NK-92 (cell line): ENCODE data around the gene DNAJB12.
"Not testable (repeated sequence)": the region's sequence is repeated elsewhere in the genome, so short reads cannot be mapped to it uniquely, and the experiment has no call there.

Experiments used
- DNase-seq: peaks from one replicate; lab custom pipeline; 2025; ENCODE audit not compliant: unreplicated experiment; lab: John Stamatoyannopoulos, UW

DNAJB12 gene

DNA sequence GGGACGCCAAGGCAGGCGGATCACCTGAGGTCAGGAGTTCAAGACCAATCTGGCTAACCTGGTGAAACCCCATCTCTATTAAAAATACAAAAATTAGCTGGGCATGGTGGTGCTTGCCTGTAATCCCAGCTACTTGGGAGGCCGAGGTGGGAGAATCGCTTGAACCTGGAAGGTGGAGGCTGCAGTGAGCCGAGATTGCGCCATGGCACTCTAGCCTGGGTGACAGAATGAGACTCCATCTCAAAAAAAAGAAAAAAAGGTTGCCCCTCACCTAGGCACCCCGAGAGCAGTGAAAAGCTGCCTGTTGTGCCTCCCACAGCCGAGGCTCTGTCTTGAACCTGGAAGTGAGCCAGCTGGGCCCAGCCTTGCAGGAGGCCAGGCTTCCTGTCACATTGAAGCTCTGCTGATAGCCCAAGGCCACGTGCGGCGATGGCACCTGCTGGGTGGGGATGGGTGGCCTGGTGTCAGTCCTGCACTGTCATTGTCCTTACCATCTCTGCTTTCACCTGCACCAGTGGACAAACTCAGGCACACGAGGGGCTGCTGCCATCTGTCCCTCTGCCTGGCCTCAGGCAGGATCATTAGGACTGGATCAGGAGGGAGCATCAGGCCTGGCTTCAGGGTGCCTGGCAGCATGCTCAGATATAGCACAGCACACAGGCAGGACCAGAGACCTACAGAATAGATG, 37.8 kb downstream of the DNAJB12 start:
- no peak for DNase-seq

DNA sequence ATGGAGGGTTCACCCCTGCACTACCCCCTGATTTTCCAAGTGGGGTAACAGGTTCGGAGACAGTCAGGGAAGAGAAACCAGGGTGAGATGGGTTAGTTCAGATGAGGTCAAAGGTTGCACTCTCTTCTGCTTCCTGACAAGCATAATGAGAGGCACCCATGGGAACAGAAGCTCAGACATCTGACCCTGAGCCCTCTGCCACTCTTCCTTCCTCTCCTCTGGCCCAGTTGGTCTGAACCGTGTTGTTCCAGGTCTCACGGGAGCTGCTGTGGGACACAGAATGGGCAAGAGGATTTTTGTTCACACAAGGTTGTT, 38.4 kb downstream of the DNAJB12 start:
- no peak for DNase-seq

DNA sequence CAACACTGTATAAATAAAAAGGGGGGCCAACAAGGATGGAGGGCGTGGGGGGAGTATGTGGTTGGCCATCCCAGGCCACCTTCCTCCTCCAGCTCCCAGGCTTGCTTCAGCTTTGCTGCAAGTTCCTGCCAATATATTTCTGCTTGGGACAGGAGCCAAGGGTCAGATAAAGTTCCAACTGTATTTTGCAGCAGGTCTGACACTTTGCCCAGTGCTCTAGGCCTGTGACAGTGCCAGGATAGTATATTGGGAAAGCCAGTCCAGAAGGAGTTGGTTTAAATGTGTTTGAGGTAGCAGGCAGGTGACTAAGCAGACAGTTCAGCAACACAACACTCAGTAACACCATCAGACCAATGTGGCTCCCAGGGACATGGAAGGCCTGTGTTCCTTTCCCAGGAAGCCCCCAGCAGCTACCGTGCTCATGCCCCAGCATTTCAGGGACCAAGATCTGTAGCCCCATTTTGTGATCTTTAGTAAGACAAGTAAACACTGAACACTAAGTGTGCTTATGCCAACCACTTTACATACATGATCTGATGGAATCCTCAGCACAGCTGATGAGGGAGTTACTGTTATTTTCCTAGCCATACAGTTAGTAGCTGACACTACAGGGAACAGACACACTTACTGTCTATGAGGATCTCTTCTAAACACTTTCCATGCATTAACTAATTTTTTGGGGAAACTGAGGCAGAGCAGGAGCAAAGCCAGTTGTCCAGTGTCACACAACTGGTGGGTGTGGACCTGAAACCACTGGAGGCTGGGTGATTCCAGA, 38.9 kb downstream of the DNAJB12 start:
- DNase-seq: no peak

DNA sequence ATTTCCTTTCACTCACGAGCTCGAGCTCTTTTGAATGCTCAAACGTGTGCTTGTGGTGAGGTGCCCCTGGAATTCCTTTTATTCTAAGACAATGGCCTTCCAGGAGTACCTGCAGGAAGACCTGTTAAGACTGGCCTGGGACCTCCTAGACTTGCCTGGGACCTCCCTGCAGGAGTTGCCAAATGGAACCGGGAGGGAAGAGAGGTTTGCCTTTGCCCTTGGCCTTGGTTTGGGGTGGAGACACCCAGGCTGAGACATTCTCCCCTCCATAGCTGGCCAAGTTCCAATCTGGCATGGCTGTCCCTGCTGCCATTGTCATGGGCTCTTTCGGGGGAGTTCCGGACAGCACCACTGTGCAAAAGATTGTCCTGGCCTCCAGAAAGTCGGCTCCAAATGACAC, 39.7 kb downstream of the DNAJB12 start:
- DNase-seq: no peak

DNA sequence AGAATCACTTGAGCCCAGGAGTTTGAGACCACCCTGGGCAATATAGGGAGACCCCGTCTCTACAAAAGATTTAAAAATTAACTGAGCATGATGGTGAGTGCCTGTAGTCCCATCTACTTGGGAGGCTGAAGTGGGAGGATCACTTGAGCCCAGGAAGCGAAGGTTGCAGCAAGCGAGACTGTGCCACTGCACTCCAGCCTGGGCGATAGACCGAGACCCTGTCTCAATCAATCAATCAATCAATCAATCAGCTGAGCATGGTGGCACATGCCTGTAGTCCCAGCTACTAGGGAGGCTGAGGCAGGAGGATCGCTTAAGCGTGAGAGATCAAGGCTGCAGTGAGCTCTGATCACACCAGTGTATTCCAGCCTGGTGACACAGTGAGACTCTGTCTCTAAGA, 40.5 kb downstream of the DNAJB12 start:
- no peak for DNase-seq

DNA sequence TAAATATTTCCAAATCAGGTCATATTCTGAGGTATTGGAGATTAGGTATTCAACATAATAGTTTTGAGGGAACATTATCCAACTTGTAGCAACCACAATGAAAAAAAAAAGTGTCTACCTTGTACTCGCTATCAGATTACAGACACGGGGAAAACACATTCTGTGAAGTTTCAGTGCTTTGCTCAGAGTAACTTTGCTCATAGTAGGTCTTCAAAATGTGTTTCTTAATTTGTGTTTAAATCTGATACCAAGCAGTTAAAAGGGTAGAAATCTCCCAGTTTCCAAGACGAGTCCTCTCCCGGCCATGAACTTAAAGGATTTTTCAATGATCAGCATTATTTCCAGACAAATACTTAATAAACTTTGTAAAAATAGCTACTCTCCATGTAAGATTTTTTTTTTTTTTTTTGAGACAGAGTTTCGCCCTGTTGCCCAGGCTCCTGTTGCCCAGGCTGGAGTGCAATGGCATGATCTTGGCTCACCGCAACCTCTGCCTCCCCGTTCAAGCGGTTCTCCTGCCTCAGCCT, 41.8 kb downstream of the DNAJB12 start:
- no peak for DNase-seq

DNA sequence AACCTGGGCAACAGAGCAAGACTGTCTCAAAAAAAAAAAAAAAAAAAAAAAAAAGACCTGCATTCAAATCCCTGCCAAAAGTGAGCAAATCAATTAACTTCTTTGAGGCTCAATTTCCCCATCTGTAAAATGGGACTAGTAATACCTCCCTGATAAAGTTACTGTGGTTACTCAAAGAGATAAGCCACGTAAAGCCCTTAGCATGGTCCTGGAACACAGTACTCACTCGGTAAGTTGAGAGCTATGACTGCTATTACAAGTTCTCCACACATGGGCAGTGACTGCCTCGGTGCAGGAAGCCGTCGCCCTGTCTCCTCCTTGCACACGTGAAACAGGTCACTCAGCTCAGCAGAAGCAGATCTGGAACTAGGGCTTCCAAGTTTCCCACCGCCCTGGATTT, 43.1 kb downstream of the DNAJB12 start:
- DNase-seq: no peak

DNA sequence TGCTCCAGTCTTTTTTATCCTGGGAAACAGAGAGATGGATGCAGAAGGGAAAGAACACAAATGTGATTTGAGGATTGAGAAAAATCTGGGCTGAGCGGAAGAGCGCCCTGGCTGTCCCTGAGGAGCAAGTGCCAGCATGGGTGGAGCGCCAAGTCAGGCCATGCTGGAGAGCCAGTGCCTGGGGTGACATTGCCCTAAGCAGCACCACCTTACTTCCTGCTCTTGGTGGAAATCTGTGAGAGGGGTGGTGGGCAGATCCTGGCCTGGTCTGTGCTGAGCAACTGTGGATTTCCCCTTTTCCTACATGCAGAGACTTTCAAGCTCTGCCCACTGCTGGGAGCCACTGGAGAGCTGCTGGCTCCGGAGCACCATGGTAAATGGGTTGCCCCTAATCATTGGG, 44.1 kb downstream of the DNAJB12 start:
- DNase-seq: no peak

DNA sequence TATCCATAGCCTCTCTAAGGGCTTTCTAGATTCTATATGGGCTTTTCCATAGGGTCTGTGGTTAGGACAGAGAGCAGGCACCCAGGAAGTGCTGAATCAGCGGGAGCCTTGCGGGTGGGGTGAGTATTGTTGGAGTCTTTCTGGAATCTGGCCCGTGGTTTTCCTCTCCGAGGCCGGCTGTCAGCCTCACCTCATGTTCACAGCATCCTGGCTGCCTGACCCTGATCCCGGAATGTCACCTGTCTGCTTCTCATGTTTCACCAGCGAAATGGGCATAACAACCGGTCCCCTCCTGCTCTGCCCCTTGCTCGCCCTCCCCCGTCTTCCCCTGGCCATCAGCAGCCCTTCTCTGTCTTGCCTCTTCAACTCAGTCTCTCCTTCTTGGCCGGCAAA, 44.5 kb downstream of the DNAJB12 start:
- DNase-seq: no peak

DNA sequence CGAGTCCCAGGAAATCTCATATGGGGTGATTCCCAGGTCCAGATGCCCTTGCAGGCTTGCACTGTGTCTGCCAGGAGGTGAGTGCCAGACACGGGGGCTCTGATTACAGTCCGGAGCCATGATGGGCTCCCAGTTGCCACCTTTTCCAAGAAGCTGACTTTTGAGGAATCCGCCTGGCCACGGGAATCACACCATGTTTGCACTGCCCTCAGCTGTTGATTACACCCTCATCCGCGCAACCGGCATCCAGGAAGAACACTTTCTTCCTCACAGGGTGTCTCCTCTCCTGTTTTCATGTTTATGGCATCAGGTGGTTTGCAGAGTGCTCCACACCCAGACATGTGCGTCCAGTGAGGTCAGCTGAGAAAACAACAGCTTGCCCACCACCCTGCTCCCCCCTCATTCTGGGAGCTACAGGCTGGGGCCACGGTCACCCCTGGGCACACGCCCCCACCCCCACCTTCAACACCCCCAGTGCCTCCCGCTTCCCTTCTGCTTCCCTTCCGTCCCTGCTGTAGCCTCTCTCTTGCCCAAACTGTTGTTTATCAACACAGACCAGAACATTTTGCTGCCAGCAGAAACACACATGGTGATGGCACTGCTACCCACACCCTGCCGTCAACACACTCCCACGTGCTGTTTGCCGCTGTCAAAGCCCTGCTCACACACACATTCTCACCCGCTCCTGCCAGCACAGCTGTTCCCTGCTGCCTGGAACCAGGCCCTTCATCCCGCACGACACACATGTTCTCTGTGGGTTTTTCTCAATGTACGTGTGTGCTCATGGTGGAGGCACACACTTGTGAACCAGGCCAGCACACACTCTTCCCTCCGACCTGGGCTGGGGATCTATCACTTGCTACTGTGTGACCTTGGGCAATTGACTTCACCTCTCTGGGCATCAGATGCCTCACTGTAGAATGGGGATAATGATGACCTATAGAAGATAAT, 45.2 kb downstream of the DNAJB12 start:
- no peak for DNase-seq

DNA sequence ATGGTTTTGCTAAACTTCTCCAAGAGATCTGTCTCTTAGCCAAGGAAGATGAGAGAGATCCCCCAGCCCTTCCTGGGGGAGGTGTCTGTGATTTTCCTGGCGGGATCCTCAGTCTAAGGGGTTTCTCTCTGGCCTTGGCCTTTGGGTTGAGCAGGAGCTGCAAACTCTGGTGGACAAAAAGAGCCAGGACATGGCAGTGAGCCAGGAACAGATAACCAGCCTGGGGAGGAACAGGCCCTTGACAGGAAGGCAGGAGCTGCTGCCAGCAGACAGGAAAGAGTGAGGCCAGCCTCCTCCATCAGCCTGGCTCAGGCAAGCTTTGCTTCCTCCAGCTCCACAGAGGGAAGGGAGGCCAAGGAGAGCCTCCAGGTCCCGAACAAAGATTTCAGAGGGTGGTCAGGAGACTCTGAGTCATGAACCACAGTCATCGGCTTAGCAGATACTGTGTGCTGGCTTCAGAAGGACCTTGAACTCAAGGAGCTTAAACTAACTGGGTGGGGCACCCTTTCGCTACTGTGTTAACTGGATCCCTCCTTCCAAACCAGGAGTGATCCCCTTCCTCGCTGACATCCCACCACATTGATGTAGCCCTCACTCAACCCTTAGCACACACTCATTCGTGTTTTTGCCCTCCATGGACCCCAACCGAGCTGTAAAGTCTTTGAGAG, 46.3 kb downstream of the DNAJB12 start:
- no peak for DNase-seq

DNA sequence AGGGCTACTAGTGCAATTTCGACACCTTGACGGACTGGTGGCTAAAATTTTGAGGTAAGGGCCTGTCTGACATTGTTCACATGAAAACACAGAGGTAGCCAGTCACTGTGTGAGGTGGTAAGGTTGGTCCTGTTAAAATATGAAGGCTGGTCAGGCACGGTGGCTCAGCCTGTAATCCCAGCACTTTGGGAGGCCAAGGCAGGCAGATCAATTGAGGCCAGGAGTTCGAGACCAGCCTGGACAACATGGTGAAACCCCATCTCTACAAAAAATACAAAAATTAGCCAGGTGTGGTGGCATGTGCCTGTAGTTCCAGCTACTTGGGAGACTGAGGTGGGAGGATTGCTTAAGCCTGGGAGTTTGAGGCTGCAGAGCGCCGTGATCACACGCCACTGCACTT, 47.0 kb downstream of the DNAJB12 start:
- DNase-seq: not testable (repeated sequence)

DNA sequence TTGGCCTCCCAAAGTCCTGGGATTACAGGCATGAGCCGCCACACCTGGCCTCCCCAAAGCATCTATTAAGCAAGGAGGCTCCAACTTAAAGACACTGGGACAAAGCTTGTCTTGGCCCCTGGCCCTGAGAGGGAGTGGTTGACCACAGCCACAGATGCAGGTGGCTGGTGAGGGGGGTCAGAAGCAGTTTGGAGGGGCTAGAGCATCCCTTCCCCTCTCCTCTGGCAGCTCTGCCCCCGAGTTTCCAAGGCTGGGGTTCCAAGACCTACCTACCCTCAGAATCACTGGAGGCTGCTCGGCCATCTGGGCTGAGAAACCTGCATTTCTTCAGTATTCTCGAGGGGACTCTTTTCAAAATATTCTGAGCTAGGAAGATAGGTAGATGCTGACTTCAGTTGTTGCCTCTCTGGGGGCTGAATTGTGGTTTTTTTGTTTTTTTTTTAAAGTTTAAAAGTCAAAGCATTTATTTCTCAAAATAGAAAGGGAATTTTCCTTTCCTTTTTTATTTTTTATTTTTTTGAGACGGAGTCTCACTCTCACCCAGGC, 48.4 kb downstream of the DNAJB12 start:
- no peak for DNase-seq

DNA sequence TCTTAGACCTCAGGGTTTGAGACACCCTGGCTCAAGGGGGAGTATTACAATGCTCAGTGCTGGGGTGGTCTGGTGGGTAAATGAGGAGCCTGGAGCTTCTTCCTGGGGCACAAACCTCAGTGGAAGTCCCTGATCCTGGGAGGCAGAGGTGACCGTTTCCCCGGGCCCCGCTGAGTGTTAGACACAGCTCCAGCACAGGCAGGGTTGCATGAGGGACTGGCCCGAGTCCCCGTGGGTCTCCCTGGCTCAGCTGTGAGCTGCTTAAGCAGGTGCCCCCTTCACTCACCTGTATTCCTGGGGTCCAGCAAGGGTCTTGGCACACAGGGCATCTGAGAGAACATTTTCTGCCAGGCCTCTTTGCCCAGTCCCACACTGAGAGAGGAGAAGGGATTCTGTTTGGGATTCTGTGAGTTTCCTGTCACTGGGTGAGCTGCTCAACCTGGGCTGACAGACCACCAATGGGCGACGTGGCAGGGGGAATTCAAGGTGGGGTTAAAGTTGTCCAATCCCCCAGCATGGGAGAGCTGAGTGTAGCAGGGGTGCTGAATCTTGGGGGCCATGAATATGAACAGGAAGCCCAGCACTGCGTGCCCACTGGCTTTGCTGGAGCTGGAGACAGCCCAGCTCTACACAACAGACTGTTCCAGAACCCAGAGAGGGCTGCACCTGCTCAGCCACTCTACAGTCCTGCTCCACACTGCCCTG, 51.1 kb downstream of the DNAJB12 start:
- no peak for DNase-seq

DNA sequence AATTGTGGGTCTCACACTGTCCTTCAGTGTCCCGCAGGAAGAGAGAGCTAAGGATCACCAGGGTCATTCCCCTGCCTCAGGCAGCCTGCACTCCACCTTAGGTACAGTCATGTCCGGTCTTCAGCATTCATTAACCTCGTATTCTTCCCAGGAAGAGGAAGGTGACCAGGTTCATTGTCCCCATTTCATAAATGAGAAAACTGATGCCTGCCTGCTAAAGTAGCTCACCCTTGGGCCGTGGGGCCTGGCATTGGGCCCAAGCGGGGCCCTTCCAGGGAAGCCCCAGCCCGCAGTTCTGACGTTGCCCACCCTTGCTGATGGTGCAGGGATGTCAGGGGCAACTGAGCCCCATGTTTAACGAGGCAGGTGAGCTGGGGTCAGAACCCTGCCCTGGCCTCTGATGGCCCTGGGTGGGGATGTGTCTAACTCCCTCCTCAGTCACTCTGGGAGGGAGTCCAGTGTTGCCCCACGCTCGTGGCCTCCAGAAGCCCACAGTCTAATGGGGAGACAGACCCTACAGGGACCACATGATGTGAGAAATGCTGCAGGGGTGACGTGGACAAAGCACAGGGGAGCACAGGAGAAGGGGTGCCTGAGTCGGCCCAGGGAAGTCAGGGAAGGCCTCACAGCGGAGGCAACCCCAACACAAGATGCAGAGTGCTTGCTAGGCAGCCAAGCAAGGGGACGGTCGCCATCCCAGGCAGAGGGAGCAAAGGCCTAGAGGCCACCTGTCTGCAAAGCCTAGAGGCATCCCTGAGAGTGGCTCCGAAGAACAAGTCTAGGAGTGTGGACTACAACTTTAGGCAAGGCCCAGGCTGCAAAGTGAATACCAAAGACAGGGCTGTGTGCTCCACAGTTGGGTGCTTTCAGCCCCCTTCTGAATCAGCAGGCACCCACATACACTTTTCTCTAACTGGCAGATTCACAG, 55.9 kb downstream of the DNAJB12 start:
- no peak for DNase-seq

DNA sequence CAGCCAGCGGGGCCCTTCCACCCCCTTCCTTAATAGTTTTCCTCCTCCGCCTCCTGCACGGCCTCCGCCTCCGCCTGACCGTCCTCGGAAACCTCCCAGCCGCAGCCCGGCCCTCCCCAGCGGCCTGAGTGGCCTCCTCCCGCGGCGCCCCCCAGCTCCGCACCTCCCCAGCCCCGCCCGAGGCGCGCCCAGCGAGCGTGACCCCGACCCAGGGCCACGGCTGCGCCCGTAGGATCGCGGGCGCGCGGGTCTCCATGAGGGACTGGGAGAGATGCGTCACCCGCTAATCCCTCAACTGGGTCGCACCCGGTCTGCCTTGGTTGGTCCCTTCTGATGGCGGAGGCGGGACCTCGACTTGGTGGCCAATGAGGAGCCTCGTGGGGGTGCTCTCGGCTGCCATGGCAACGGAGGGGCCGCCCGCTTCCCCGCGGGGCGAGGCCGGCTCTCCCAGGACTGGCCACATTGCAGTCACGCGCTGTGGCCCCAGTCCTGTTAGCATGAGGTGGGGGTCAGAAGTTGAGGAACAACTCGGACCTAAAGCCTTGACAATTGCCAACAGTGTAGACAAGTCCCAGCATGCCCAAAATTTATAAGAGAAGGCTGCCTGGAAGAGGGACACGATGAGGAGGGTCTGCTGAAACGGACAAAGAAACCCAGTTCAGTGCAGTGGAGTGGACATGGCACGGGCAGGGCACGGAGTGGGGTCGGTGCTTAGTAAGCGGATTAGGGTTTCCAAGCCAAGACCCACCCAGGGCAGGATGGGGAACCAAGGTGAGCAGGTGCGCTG, 56.7 kb downstream of the DNAJB12 start:
- no peak for DNase-seq

DNA sequence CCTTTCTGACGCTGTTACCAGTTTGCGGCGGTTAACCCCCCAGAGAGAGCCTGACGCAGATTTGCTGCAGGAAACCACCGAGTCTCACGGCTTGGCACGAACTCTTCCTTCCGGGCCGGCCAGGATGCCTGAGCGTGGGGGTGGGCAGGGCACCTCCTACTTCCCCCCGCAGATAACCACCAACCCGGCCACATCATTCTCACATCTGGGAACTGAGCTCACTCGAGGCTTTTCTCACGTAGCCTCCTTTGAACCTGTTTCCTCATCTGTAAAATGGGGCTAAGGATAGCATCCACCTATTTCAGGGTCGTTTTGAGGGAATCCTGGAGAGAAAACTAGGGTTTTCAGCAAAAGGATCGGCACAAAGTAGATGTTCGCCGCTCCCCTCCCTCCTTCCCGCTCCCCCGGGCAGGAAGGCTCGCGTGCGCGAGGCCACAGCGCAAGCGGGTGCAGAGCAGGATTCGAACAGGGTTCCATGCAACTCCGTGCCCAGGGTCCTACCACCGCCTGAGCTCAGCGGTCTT, 57.4 kb downstream of the DNAJB12 start:
- peak; percentile 80 for DNase-seq

DNA sequence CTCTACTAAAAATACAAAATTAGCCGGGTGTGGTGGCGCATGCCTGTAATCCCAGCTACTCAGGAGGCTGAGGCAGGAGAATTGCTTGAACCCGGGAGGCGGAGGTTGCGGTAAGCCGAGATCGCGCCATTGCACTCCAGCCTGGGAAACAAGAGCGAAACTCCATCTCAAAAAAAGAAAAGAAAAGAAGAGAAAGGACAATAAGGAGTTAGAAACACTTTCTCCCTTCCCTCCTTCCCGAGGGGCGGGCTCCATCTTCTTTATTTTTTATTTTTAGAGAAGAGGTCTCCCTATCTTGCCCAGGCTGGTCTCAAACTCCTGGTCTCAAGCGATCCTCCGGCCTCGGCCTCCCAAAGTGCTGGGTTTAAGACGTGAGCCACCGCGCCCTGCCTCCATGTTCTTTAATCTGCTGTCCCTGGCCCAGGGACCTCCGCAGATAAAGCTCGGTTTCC, 57.9 kb downstream of the DNAJB12 start:
- DNase-seq: not testable (repeated sequence)
